Breast epithelium (tissue), 4 donors: ENCODE data around the gene SLC6A7. TPM values are rescaled to one million over a fixed set of nuclear protein-coding genes. Genes with fewer than 3 reads are reported as not detected.

Experiments
- DNase-seq, 2 donors: peaks; one replicate each; pipeline ENCODE4 v3.0.0-alpha.2; 2019; ENCODE audit warnings: low spot score in 2 of 2
- H3K27ac ChIP-seq, 2 donors: fragments of 200-600 bp; sonication (generic) in 1 of 2; one replicate each; pipeline ENCODE4 v1.5.1; 2016 to 2019; ENCODE audit warnings: mild to moderate bottlenecking in 1 of 2
- H3K27me3 ChIP-seq, 2 donors: fragments of 200-600 bp; sonication (generic) in 1 of 2; one replicate each; pipeline versions ENCODE4 v1.5.1 to v1.6.0; 2017 to 2019; ENCODE audit warnings: control low read depth in 1 of 2, mild to moderate bottlenecking in 1 of 2
- H3K36me3 ChIP-seq: fragments of 200-600 bp; one replicate; pipeline ENCODE4 v1.5.1; 2019
- H3K4me1 ChIP-seq, 2 donors: fragments of 200-600 bp; sonication (generic); one replicate each; pipeline ENCODE4 v1.5.1; 2016 to 2019; ENCODE audit warnings: control low read depth in 1 of 2
- H3K4me3 ChIP-seq, 3 donors: fragments of 200-600 bp; sonication (generic); 1 replicate in 2 of 3; 2 replicates in 1 of 3; pipeline ENCODE4 v1.5.1; 2016 to 2019; ENCODE audit warnings: mild to moderate bottlenecking in 3 of 3, moderate library complexity in 2 of 3
- H3K9me3 ChIP-seq, 2 donors: fragments of 200-600 bp; sonication (generic) in 1 of 2; one replicate each; pipeline ENCODE4 v1.5.1; 2016 to 2019; ENCODE audit warnings: control low read depth in 1 of 2
- CTCF ChIP-seq, 3 donors: fragments of 450-650 bp; IDR thresholded peaks; one replicate each; pipeline ENCODE4 v1.5.1; 2016 to 2017; ENCODE audit warnings: antibody characterized with exemption in 3 of 3, mild to moderate bottlenecking in 3 of 3, moderate library complexity in 3 of 3
- POLR2A ChIP-seq: fragments of 450-650 bp; IDR thresholded peaks from one replicate; pipeline ENCODE4 v1.6.1; 2016; ENCODE audit warnings: antibody characterized with exemption, mild to moderate bottlenecking, moderate library complexity
- POLR2AphosphoS5 ChIP-seq, 3 donors: sonication (generic); formaldehyde crosslinking; IDR thresholded peaks; one replicate each; pipeline ENCODE4 v1.6.1; 2017; ENCODE audit warnings: antibody characterized with exemption in 3 of 3
- intact Hi-C: fragments of 100-400 bp; cut with DNase I; formaldehyde crosslinking; loops from one replicate; pipeline ENCODE4 v1.15.1; 2023; ENCODE audit warnings: low total_unique reads
- total RNA-seq, 3 donors: library from RNA; depleted of rRNA; stranded (reverse); fragments of >200 nt; gene quantifications; one replicate each; pipeline ENCODE4 v1.1.0, GENCODE V29; 2016

SLC6A7 gene
- total RNA-seq, 3 donors from 2014 or later = 0.15 to 0.16 TPM; not detected in 1

- Histone ChIP-seq H3K9me3 (no peaks in the 10 kb centered on the region), H3K27ac (no peak overlapping the region), H3K27me3 (no peaks in the 10 kb centered on the region), H3K4me3 (no peak overlapping the region), H3K4me1 (no peaks in the 10 kb centered on the region), H3K36me3 (no peaks in the 10 kb centered on the region)
- intact Hi-C loops = no loop called here
- no peak for TF ChIP-seq CTCF (IDR thresholded peaks at IDR 0.05)
- TF ChIP-seq POLR2AphosphoS5 (IDR thresholded peaks at IDR 0.05) = no peak
- no peak for TF ChIP-seq POLR2A
- no peak for DNase-seq
These were observed 51.7 kb downstream of the SLC6A7 start for GRCh38 chr5:150241298-150242160.

GRCh38 chr5:150242251-150242894 lies 52.5 kb downstream of the SLC6A7 start:
- DNase-seq = no peak
- TF ChIP-seq POLR2AphosphoS5 (IDR thresholded peaks at IDR 0.05) (no peak), CTCF (IDR thresholded peaks at IDR 0.05) (no peak), POLR2A (no peak)
- intact Hi-C loops = no loop called here
- H3K27ac ChIP-seq = no peak overlapping the region
- no peaks in the 10 kb centered on the region for H3K27me3 ChIP-seq
- H3K36me3 ChIP-seq = no peaks in the 10 kb centered on the region
- no peaks in the 10 kb centered on the region for H3K9me3 ChIP-seq
- H3K4me1 ChIP-seq = no peaks in the 10 kb centered on the region
- H3K4me3 ChIP-seq = no peak overlapping the region

- Histone ChIP-seq H3K27ac (no peak overlapping the region), H3K4me1 (no peaks in the 10 kb centered on the region), H3K27me3 (no peaks in the 10 kb centered on the region), H3K9me3 (no peaks in the 10 kb centered on the region), H3K36me3 (no peaks in the 10 kb centered on the region), H3K4me3 (no peak overlapping the region)
- no peak for DNase-seq
- intact Hi-C loops = no loop called here
- TF ChIP-seq POLR2AphosphoS5 (IDR thresholded peaks at IDR 0.05) (no peak), CTCF (IDR thresholded peaks at IDR 0.05) (no peak), POLR2A (no peak)
These were observed 53.7 kb downstream of the SLC6A7 start for GRCh38 chr5:150243590-150243989.

GRCh38 chr5:150244209-150244608 lies 54.3 kb downstream of the SLC6A7 start:
- Histone ChIP-seq H3K4me1 (no peaks in the 10 kb centered on the region), H3K9me3 (no peaks in the 10 kb centered on the region), H3K27me3 (no peaks in the 10 kb centered on the region), H3K36me3 (no peaks in the 10 kb centered on the region), H3K27ac (no peak overlapping the region), H3K4me3 (no peak overlapping the region)
- TF ChIP-seq POLR2AphosphoS5 (IDR thresholded peaks at IDR 0.05) (no peak), CTCF (IDR thresholded peaks at IDR 0.05) (no peak), POLR2A (no peak)
- intact Hi-C loops = no loop called here
- DNase-seq = no peak

- DNase-seq = no peak
- no peak overlapping the region for H3K27ac ChIP-seq
- TF ChIP-seq CTCF (IDR thresholded peaks at IDR 0.05) = no peak
- intact Hi-C loops = no loop called here
- H3K36me3 ChIP-seq = no peaks in the 10 kb centered on the region
- H3K4me3 ChIP-seq = no peak overlapping the region
- H3K9me3 ChIP-seq = no peaks in the 10 kb centered on the region
- H3K4me1 ChIP-seq = no peaks in the 10 kb centered on the region
- no peaks in the 10 kb centered on the region for H3K27me3 ChIP-seq
These were observed 55.4 kb downstream of the SLC6A7 start for GRCh38 chr5:150245111-150245789.
